ENCODE results near the gene FREM2.

DNA sequence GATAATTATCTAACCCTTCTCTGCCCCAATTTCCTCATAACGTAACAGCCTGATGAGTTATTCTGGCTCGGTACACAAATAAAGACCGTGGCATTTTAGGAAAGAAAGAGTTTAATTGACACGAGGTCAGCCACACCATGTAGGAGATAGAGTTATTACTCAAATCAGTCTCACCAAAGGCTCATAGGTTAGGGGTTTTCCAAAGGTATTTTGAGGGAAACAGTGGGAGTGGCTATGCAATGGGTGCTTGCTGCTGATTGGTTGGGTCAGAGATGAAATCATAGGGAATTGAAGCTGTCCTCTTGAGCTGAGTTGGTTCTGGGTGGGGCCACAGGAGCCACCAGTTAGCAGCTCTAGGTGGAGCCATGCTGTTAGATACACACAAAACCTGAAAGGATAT, 137.5 kb downstream of the FREM2 start:
- TF ChIP-seq ELF4 (IDR thresholded peaks at IDR 0.05) (no peak), HDGF (IDR thresholded peaks at IDR 0.05; ENCODE audit: borderline replicate concordance) (no peak), ARNT (IDR thresholded peaks at IDR 0.05) (no peak), FOXM1 (IDR thresholded peaks at IDR 0.05; ENCODE audit: borderline replicate concordance) (no peak), NFRKB (IDR thresholded peaks at IDR 0.05) (no peak), SP1 (IDR thresholded peaks at IDR 0.05) (no peak), SUZ12 (IDR thresholded peaks at IDR 0.05) (no peak), FOXA1 (IDR thresholded peaks at IDR 0.05) (no peak), ZNF384 (IDR thresholded peaks at IDR 0.05) (no peak), FOXK2 (IDR thresholded peaks at IDR 0.05) (no peak), CTBP1 (IDR thresholded peaks at IDR 0.05; ENCODE audit: borderline replicate concordance) (no peak), BHLHE40 (IDR thresholded peaks at IDR 0.05; ENCODE audit: borderline replicate concordance) (no peak), LEF1 (IDR thresholded peaks at IDR 0.05; ENCODE audit: borderline replicate concordance) (no peak)
